HG03103 (cell line): ENCODE results near the gene ADAM22.
"Not testable (repeated sequence)": the region's sequence is repeated elsewhere in the genome, so short reads cannot be mapped to it uniquely, and the experiment has no call there.

Source experiments
- ATAC-seq: cut with Tn5 transposase; IDR thresholded peaks from one replicate; pipeline ENCODE4 v1.9.1; 2021; ENCODE audit warnings: low read depth; ENCODE audit not compliant: unreplicated experiment

The ADAM22 gene

GRCh38 chr7:88151119-88151790 lies 217.2 kb downstream of the ADAM22 start:
- no peak for ATAC-seq

GRCh38 chr7:88153378-88153777 lies 219.3 kb downstream of the ADAM22 start:
- no peak for ATAC-seq

GRCh38 chr7:88155756-88156155 lies 221.7 kb downstream of the ADAM22 start:
- no peak for ATAC-seq

- no peak for ATAC-seq
These were observed 222.3 kb downstream of the ADAM22 start for GRCh38 chr7:88156356-88156755.

GRCh38 chr7:88159741-88160140 lies 225.7 kb downstream of the ADAM22 start:
- not testable (repeated sequence) for ATAC-seq

- no peak for ATAC-seq
These were observed 231.6 kb downstream of the ADAM22 start for GRCh38 chr7:88165697-88166096.

- no peak for ATAC-seq
These were observed 233.2 kb downstream of the ADAM22 start for GRCh38 chr7:88167223-88167622.

GRCh38 chr7:88167721-88168120 lies 233.7 kb downstream of the ADAM22 start:
- ATAC-seq, result no peak

- no peak for ATAC-seq
These were observed 235.8 kb downstream of the ADAM22 start for GRCh38 chr7:88169717-88170320.

- ATAC-seq, result no peak
These were observed 238.8 kb downstream of the ADAM22 start for GRCh38 chr7:88172842-88173241.

- no peak for ATAC-seq
These were observed 242.1 kb downstream of the ADAM22 start for GRCh38 chr7:88176190-88176589.

- ATAC-seq, result no peak
These were observed 249.0 kb downstream of the ADAM22 start for GRCh38 chr7:88183051-88183450.

- peak; percentile 72 for ATAC-seq
These were observed 250.8 kb downstream of the ADAM22 start for GRCh38 chr7:88184848-88185304.

- no peak for ATAC-seq
These were observed 251.6 kb downstream of the ADAM22 start for GRCh38 chr7:88185650-88186049.

- ATAC-seq, result no peak
These were observed 257.9 kb downstream of the ADAM22 start for GRCh38 chr7:88191911-88192310.

- ATAC-seq, result no peak
These were observed 266.2 kb downstream of the ADAM22 start for GRCh38 chr7:88200261-88200660.

GRCh38 chr7:88200789-88201188 lies 266.7 kb downstream of the ADAM22 start:
- no peak for ATAC-seq

- ATAC-seq, result no peak
These were observed 267.3 kb downstream of the ADAM22 start for GRCh38 chr7:88201305-88201704.

GRCh38 chr7:88202278-88202677 lies 268.2 kb downstream of the ADAM22 start:
- ATAC-seq, result no peak

- ATAC-seq, result no peak
These were observed 268.7 kb downstream of the ADAM22 start for GRCh38 chr7:88202799-88203198.

GRCh38 chr7:88203401-88203800 lies 269.4 kb downstream of the ADAM22 start:
- no peak for ATAC-seq

GRCh38 chr7:88204525-88205110 lies 270.6 kb downstream of the ADAM22 start:
- ATAC-seq, result no peak
